COLO668 (cell line): Measurements from ENCODE around the gene ZMYND8.
"Not testable (repeated sequence)": the region's sequence is repeated elsewhere in the genome, so short reads cannot be mapped to it uniquely, and the experiment has no call there.

Source experiments
- DNase-seq: peaks from one replicate; lab custom pipeline; 2025; ENCODE audit not compliant: unreplicated experiment; lab: John Stamatoyannopoulos, UW

ZMYND8 gene

GRCh38 chr20:47290666-47291430 is 65.7 kb downstream of the ZMYND8 start:
- no peak for DNase-seq

DNA sequence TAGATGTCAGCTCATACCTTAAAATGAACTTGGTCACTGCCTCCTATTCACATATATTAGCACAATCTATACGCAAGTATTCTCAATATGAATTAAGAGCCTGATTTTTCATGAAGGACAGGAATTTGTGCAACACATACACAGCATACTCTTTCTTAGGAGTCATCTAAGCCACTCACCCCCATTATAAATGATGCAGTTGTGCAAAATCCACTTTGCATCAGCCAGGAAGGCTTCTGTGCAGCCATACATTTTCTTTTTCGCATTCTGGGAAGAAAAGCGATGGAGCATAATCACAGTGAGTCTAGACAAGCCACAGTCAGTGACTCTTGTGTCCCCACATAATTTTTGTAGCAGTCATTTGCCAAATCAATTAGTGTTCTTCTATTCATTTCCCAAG is 66.5 kb downstream of the ZMYND8 start:
- no peak for DNase-seq

- no peak for DNase-seq
Observed at GRCh38 chr20:47289096-47289495, 67.4 kb downstream of the ZMYND8 start.

- DNase-seq = not testable (repeated sequence)
Observed at GRCh38 chr20:47288530-47288929, 68.0 kb downstream of the ZMYND8 start.

GRCh38 chr20:47287609-47288144 is 68.8 kb downstream of the ZMYND8 start:
- no peak for DNase-seq

DNA sequence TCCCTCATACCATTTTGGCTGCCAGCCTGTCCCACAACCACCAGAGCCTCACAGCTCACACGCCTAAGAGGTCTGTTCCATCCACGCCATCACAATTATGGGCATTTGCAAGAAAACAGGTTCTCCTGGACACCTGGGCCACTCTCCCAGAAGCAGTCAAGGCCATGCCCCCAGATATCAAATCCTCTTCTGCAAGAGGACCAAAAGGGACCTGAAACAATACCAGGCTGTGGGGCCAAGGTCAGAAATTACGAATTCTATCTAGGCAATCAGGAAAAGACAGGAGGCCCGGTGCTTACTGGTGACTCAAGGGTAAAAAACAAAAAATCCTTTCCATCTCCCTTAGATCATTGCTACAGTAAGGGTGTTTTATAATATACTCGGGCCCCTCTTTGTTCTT is 69.8 kb downstream of the ZMYND8 start:
- DNase-seq = no peak

GRCh38 chr20:47285189-47285588 is 71.3 kb downstream of the ZMYND8 start:
- DNase-seq = no peak

GRCh38 chr20:47284373-47284772 is 72.1 kb downstream of the ZMYND8 start:
- DNase-seq = no peak

DNA sequence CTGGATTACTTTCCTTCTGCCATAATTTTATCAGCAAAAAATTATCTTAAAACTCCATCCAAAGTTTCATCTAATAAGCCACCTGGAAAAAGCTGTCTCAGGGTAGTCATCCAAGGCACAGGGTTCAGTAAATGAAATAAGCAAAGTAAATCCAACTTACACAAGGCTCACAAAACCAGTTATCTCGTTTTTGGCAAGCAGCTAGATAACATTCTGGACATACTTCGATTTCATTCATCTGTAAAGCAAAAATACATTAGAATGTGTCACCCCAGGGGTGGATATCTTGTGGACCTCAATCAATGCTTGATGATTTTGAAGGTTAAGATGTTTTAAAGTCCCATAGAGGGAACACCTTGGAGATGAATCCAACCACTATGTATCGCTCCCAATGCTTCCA is 73.1 kb downstream of the ZMYND8 start:
- no peak for DNase-seq

- no peak for DNase-seq
Observed at GRCh38 chr20:47282864-47283263, 73.6 kb downstream of the ZMYND8 start.

DNA sequence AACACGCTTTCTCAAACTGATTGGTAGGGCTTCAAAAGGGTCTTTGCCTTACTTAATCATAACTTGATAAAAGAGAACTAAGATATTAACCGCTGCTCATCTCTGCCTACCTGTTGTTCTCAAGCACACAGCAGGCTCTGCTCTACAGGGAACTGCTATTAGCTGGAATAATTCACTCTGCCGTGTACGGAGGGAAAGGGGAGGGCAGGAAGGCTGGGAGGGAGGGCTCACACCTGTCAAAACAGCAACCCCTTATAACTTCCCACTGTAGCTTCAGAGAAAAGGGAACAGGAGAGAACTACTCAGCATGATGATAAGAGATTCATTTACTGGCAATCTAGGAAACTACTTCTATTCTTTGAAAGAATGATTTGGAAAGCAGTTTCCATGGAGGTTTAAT is 75.1 kb downstream of the ZMYND8 start:
- DNase-seq = no peak

DNA sequence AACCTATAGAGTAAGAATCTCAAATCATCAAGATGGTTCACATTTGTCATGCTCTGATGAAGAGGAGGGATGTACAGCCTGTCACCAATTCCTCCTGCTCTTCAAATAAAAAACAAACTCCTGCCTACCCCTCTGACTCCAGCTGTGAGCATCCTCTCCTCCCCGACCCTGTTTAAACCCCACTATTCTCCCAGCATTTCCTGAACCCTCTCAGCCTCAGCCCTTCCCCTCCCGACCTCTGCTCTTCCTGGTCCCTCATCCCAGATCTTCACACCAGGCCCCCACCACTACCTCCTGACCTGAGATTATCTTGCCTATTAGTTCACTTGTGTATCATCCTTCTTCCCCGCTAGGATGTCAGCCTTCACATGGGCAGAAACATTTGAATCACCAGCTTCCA is 75.8 kb downstream of the ZMYND8 start:
- no peak for DNase-seq

DNA sequence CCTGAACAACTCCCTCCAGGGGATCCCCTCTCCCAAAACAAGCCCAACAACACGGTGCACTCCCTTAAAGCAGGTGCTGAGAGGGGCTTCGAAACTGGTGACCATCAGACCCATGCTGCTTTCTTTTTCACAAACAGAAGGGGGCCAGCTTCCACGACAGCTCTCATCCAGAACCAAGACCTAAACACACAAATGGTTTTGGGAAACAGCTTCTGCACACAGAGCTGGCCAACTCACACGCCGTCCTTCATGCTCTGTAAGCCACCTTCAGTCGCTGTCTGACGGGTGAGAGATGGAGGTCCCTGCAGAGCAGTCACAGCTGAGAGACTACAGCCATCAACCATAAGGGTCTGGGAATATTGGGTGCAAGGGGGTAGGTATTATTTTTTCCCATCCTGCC is 76.3 kb downstream of the ZMYND8 start:
- DNase-seq = no peak

GRCh38 chr20:47278907-47279348 is 77.6 kb downstream of the ZMYND8 start:
- no peak for DNase-seq

DNA sequence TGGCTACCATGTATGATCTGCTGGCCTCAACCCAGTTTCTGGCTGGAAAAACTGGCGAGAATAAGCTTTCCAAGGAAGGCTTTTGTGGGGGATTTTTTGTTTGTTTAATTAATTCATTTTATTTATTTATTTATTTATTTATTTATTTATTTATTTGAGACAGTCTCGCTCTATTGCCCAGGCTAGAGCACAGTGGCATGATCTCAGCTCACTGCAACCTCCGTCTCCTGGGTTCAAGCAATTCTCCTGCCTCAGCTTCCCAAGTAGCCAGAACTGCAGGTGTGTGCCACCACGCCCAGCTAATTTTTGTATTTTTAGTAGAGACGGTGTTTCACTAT is 79.0 kb downstream of the ZMYND8 start:
- not testable (repeated sequence) for DNase-seq

GRCh38 chr20:47276851-47277534 is 79.5 kb downstream of the ZMYND8 start:
- DNase-seq = no peak

GRCh38 chr20:47276251-47276650 is 80.2 kb downstream of the ZMYND8 start:
- no peak for DNase-seq

DNA sequence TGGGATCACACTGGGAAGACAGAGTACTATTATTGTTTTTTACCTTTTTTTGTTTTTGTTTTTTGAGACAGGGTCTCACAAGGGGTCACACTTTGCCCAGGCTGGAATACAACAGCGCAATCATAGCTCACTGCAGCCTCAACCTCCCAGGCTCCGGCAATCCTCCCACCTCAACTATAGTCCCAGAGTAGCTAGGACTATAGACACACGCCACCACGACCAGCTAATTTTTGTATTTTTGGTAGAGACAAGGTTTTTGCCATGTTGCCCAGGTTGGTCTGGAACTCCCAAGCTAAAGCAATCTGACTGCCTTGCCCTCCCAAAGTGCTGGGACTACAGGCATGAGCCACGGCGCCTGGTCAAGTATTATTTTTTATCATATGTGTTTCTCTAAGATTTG is 81.0 kb downstream of the ZMYND8 start:
- no peak for DNase-seq

GRCh38 chr20:47274401-47275108 is 81.9 kb downstream of the ZMYND8 start:
- DNase-seq = no peak

GRCh38 chr20:47273591-47274235 is 82.8 kb downstream of the ZMYND8 start:
- DNase-seq = no peak

GRCh38 chr20:47272893-47273590 is 83.5 kb downstream of the ZMYND8 start:
- peak; percentile 62 for DNase-seq
